H9 (cell line): ENCODE results near the gene RPL14. TPM values are rescaled to one million over a fixed set of nuclear protein-coding genes. Genes with fewer than 3 reads are reported as not detected.

Source experiments
- DNase-seq: peaks from one replicate; pipeline ENCODE4 v3.0.0-alpha.2; 2017
- H2AFZ ChIP-seq: one replicate; pipeline ENCODE4 v1.6.1; 2013; ENCODE audit warnings: mild to moderate bottlenecking, low read length, control low read depth, moderate library complexity
- H2AK5ac ChIP-seq: 2 replicates; pipeline ENCODE4 v1.6.1; 2013; ENCODE audit warnings: low read length, control low read depth, mixed read lengths; ENCODE audit not compliant: insufficient read length
- H2BK120ac ChIP-seq: one replicate; pipeline ENCODE4 v1.6.1; 2013; ENCODE audit warnings: low read depth, mild to moderate bottlenecking, low read length, control low read depth, inconsistent platforms; ENCODE audit not compliant: poor library complexity, severe bottlenecking
- H2BK12ac ChIP-seq: 2 replicates; pipeline ENCODE4 v1.6.1; 2013; ENCODE audit warnings: low read length, control low read depth, mixed read lengths, low read depth; ENCODE audit not compliant: insufficient read length
- H2BK15ac ChIP-seq: 2 replicates; pipeline ENCODE4 v1.6.1; 2013; ENCODE audit warnings: low read depth, low read length, control low read depth
- H2BK20ac ChIP-seq: one replicate; pipeline ENCODE4 v1.6.1; 2013; ENCODE audit warnings: low read depth, mild to moderate bottlenecking, low read length, control low read depth, inconsistent platforms; ENCODE audit not compliant: poor library complexity, severe bottlenecking
- H2BK5ac ChIP-seq: 2 replicates; pipeline ENCODE4 v1.6.1; 2013; ENCODE audit warnings: low read length, control low read depth, mixed read lengths; ENCODE audit not compliant: insufficient read length
- H3K14ac ChIP-seq: 2 replicates; pipeline ENCODE4 v1.6.1; 2013; ENCODE audit warnings: low read length, control low read depth; ENCODE audit not compliant: insufficient read depth
- H3K18ac ChIP-seq: 2 replicates; pipeline ENCODE4 v1.6.1; 2013; ENCODE audit warnings: low read depth, mild to moderate bottlenecking, mixed read lengths, low read length, control low read depth; ENCODE audit not compliant: insufficient read length
- H3K23ac ChIP-seq: 2 replicates; pipeline ENCODE4 v1.6.1; 2013; ENCODE audit warnings: low read length, control low read depth, mixed read lengths, low read depth; ENCODE audit not compliant: insufficient read length
- H3K23me2 ChIP-seq: 2 replicates; pipeline ENCODE4 v1.6.1; 2013; ENCODE audit warnings: low read depth, mild to moderate bottlenecking, mixed read lengths, low read length, control low read depth; ENCODE audit not compliant: insufficient read length, poor library complexity, severe bottlenecking
- H3K27ac ChIP-seq: 2 replicates; pipeline ENCODE4 v1.5.1; 2013; ENCODE audit warnings: low read length, control low read depth, mixed read lengths, low read depth; ENCODE audit not compliant: insufficient read length
- H3K27me3 ChIP-seq: 2 replicates; pipeline ENCODE4 v1.6.1; 2013; ENCODE audit warnings: low read length, control low read depth, inconsistent platforms; ENCODE audit not compliant: insufficient read depth
- H3K4ac ChIP-seq: 2 replicates; pipeline ENCODE4 v1.6.1; 2013; ENCODE audit warnings: low read depth, mild to moderate bottlenecking, control low read depth, inconsistent platforms, low read length, moderate library complexity
- H3K4me1 ChIP-seq: 2 replicates; pipeline ENCODE4 v1.6.1; 2013; ENCODE audit warnings: low read length, control low read depth, inconsistent platforms; ENCODE audit not compliant: insufficient read depth
- H3K4me2 ChIP-seq: 2 replicates; pipeline ENCODE4 v1.6.1; 2013; ENCODE audit warnings: low read length, control low read depth, mixed read lengths; ENCODE audit not compliant: insufficient read length, insufficient read depth
- H3K56ac ChIP-seq: 2 replicates; pipeline ENCODE4 v1.6.1; 2013; ENCODE audit warnings: low read depth, mild to moderate bottlenecking, mixed read lengths, low read length, control low read depth; ENCODE audit not compliant: insufficient read length
- H3K79me1 ChIP-seq: 2 replicates; pipeline ENCODE4 v1.6.1; 2013; ENCODE audit warnings: low read depth, mild to moderate bottlenecking, moderate library complexity, low read length, control low read depth, inconsistent platforms; ENCODE audit not compliant: insufficient read depth, poor library complexity, severe bottlenecking
- H3K79me2 ChIP-seq: 2 replicates; pipeline ENCODE4 v1.6.1; 2013; ENCODE audit warnings: low read length, control low read depth, inconsistent platforms; ENCODE audit not compliant: insufficient read depth
- H3K9ac ChIP-seq: 2 replicates; pipeline ENCODE4 v1.6.1; 2013; ENCODE audit warnings: low read length, control low read depth, mixed read lengths; ENCODE audit not compliant: insufficient read length; ENCODE audit errors: extremely low read depth
- H3K9me3 ChIP-seq: one replicate; pipeline ENCODE4 v1.6.1; 2013; ENCODE audit warnings: low read depth, low read length, inconsistent platforms; ENCODE audit not compliant: control insufficient read depth
- H3T11ph ChIP-seq: one replicate; pipeline ENCODE4 v1.6.1; 2013; ENCODE audit warnings: mild to moderate bottlenecking, low read length, control low read depth, inconsistent platforms
- H4K20me1 ChIP-seq: one replicate; pipeline ENCODE4 v1.6.1; 2013; ENCODE audit not compliant: control insufficient read depth, insufficient read length, insufficient read depth
- H4K5ac ChIP-seq: 2 replicates; pipeline ENCODE4 v1.6.1; 2013; ENCODE audit warnings: low read depth, mild to moderate bottlenecking, mixed read lengths, low read length, control low read depth; ENCODE audit not compliant: insufficient read length
- H4K8ac ChIP-seq: replicated peaks from 2 replicates; pipeline ENCODE4 v1.6.1; 2013; ENCODE audit warnings: low read length, control low read depth, mixed read lengths, low read depth; ENCODE audit not compliant: insufficient read length
- H4K91ac ChIP-seq: 2 replicates; pipeline ENCODE4 v1.6.1; 2013; ENCODE audit warnings: low read depth, mild to moderate bottlenecking, moderate library complexity, mixed read lengths, low read length, control low read depth; ENCODE audit not compliant: insufficient read length
- H3K27ac Mint-ChIP-seq, 3 experiments: 2 replicates in 2 of 3; 3 replicates in 1 of 3; pipeline ENCODE4 v1.8.0; 2020 to 2021; ENCODE audit warnings: mixed read lengths in 3 of 3, mild to moderate bottlenecking in 1 of 3, moderate library complexity in 1 of 3
- H3K27me3 Mint-ChIP-seq: 2 replicates; pipeline ENCODE4 v1.8.0; 2021; ENCODE audit warnings: low read depth, mild to moderate bottlenecking, moderate library complexity, mixed read lengths
- H3K36me3 Mint-ChIP-seq, 3 experiments: 2 replicates in 2 of 3; 3 replicates in 1 of 3; pipeline ENCODE4 v1.8.0; 2020 to 2021; ENCODE audit warnings: low read depth in 3 of 3, mixed read lengths in 3 of 3; ENCODE audit not compliant: insufficient read depth in 1 of 3
- H3K4me1 Mint-ChIP-seq, 2 experiments: 2 replicates each; pipeline ENCODE4 v1.8.0; 2020; ENCODE audit warnings: mixed read lengths in 2 of 2
- H3K4me3 Mint-ChIP-seq, 2 experiments: 2 replicates in 1 of 2; 3 replicates in 1 of 2; pipeline ENCODE4 v1.8.0; 2020 to 2021; ENCODE audit warnings: mild to moderate bottlenecking in 2 of 2, mixed read lengths in 2 of 2, moderate library complexity in 1 of 2
- H3K9me3 Mint-ChIP-seq, 2 experiments: 2 replicates in 1 of 2; 3 replicates in 1 of 2; pipeline ENCODE4 v1.8.0; 2020; ENCODE audit warnings: mild to moderate bottlenecking in 2 of 2, mixed read lengths in 2 of 2, moderate library complexity in 1 of 2
- CTCF ChIP-seq: fragments of 200-600 bp; sonication (generic); conservative IDR thresholded peaks from 3 replicates; pipeline ENCODE4 v1.8.0; 2021; ENCODE audit warnings: antibody characterized with exemption, mild to moderate bottlenecking
- WGBS: extraction: QIAGEN DNeasy Blood & Tissue Kit; methylation state at CpG from one replicate; pipeline ENCODE4 v1.1.7; 2013; ENCODE audit warnings: missing lambda C conversion rate, low lambda C conversion rate, mixed read lengths; ENCODE audit not compliant: insufficient read length; ENCODE audit errors: extremely low coverage; 5-methylcytosine and 5-hydroxymethylcytosine counted together
- total RNA-seq: library from RNA; stranded (reverse); gene quantifications from 2 replicates; pipeline ENCODE4 v1.2.1, GENCODE V29; 2021

Gene RPL14
- total RNA-seq, 1 experiment from 2014 or later = 2,490 TPM

DNA sequence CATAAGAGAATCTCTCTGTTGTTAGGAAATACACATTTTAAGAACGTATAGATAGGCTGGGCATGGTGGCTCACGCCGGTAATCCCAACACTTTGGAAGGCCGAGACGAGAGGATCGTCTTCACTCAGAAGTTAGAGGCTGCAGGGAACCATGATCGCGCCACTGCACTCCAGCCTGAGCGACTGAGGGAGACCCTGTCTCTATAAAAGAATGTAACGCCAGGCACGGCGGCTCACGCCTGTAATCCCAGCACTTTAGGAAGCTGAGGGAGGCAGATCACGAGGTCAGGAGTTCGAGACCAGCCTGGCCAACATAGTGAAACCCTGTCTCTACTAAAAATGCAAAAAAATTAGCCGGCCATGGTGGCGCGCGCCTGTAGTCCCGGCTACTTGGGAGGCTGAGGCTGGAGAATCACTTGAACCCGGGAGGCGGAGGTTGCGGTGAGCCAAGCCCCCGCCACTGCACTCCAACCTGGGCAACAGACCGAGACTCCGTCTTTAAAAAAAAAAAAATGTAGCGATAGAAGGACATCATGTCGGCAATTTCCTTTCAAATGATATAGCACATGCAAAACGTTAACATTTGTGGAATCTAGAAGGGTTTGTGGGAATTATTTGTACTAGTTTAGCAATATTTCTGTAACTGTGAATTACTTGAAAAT, 730 bp upstream of the RPL14 start:
- DNase-seq = no peak
- Mint-ChIP-seq H3K4me3 (peak overlapping the region; percentile 81 to 85), H3K4me1 (peaks cover 21 to 31% of the 10 kb centered on the region in 2 experiments), H3K27me3 (peaks cover 3% of the 10 kb centered on the region; the same call in 1 of the 2 replicates), H3K27ac (peak overlapping the region; percentile 94 to 97 (median 94)), H3K9me3 (no peaks in the 10 kb centered on the region), H3K36me3 (peaks cover 27 to 41% (median 35%) of the 10 kb centered on the region in 3 experiments)
- no peak overlapping the region for H3K18ac ChIP-seq
- H3K23ac ChIP-seq = no peak overlapping the region
- no peak overlapping the region for H2BK20ac ChIP-seq
- H4K5ac ChIP-seq = no peak overlapping the region
- H3K79me2 ChIP-seq = peaks cover 10% of the 10 kb centered on the region; the same call in 1 of the 2 replicates
- no peak overlapping the region for H2BK12ac ChIP-seq
- H3K79me1 ChIP-seq = no peaks in the 10 kb centered on the region
- H3T11ph ChIP-seq = no peak overlapping the region
- WGBS = no CpG with 5 or more reads among the region's 29 CpGs
- no peak overlapping the region for H2AK5ac ChIP-seq
- H3K9ac ChIP-seq = peak overlapping the region; percentile 88
- peaks cover 2% of the 10 kb centered on the region for H4K20me1 ChIP-seq
- no peak overlapping the region for H3K4ac ChIP-seq
- no peak overlapping the region for H3K56ac ChIP-seq
- H4K91ac ChIP-seq = no peak overlapping the region
- H4K8ac ChIP-seq = no peak overlapping the region
- no peak overlapping the region for H2BK15ac ChIP-seq
- TF ChIP-seq CTCF = no peak
- 0 out of 2 replicates have a peak, but pooled peaks cover 2% of the 10 kb centered on the region for H3K4me1 ChIP-seq
- no peak overlapping the region for H3K27ac ChIP-seq
- H2BK120ac ChIP-seq = no peak overlapping the region
- no peaks in the 10 kb centered on the region for H3K27me3 ChIP-seq
- H2AFZ ChIP-seq = no peak overlapping the region
- no peak overlapping the region for H3K14ac ChIP-seq
- no peak overlapping the region for H2BK5ac ChIP-seq
- H3K23me2 ChIP-seq = peaks cover 11% of the 10 kb centered on the region
- H3K4me2 ChIP-seq = peak overlapping the region; percentile 37
- H3K9me3 ChIP-seq = no peaks in the 10 kb centered on the region
